ENCODE results near the gene MINK1. TPM values are rescaled to one million over a fixed set of nuclear protein-coding genes. Genes with fewer than 3 reads are reported as not detected.
A peak's percentile ranks its signal among the peaks of the same experiment; 100 is the strongest.

MINK1 gene
- total and polyA plus RNA-seq, 2 of the 8 experiments (the other 6 are each of a cell fraction or from before 2014, with no cell fraction given), result 26.9 to 77.7 TPM

- Histone ChIP-seq H3K79me2 (ENCODE audit: control insufficient read depth in 1 of 2, insufficient read depth in 2 of 2, low read length in 2 of 2) (no peaks in the 10 kb centered on the region), H3K23ac (ENCODE audit: insufficient read length) (no peak overlapping the region), H3K4me2 (ENCODE audit: insufficient read depth in 1 of 2, low read depth in 2 of 2, low read length in 2 of 2) (peak overlapping the region; percentile 51 to 73), H4K5ac (ENCODE audit: insufficient read length, low read depth, low read length) (no peak overlapping the region), H3K36me3 (ENCODE audit: control insufficient read depth in 2 of 4, insufficient read depth in 4 of 4, low read length in 3 of 4) (peaks cover 0 to 5% (median 1%) of the 10 kb centered on the region in 4 experiments; a peak in 2 of 8 replicates), H2BK15ac (ENCODE audit: low read length) (no peak overlapping the region), H2AK5ac (ENCODE audit: low read depth, low read length) (no peak overlapping the region), H3K27ac (ENCODE audit: low read depth, low read length) (no peak overlapping the region), H3K4ac (replicated peaks; ENCODE audit: insufficient read length, low read depth, low read length) (no peak overlapping the region), H3K27me3 (replicated peaks in 1 of 4; ENCODE audit: control insufficient read depth in 3 of 4, extremely low read depth in 1 of 4, insufficient read depth in 3 of 4, low read length in 3 of 4) (0 out of 7 replicates have a peak, but pooled peaks cover 0 to 2% (median 0%) of the 10 kb centered on the region in 4 experiments), H3K14ac (ENCODE audit: insufficient read length) (no peak overlapping the region), H3K23me2 (ENCODE audit: low read depth, low read length) (peaks cover 3% of the 10 kb centered on the region; the same call in 1 of the 2 replicates), H3K56ac (replicated peaks; ENCODE audit: insufficient read length, low read depth, low read length) (no peak overlapping the region), H2BK120ac (replicated peaks; ENCODE audit: low read depth, low read length) (no peak overlapping the region), H2BK5ac (ENCODE audit: low read depth, low read length) (no peak overlapping the region), H3K9ac (replicated peaks in 1 of 4; ENCODE audit: extremely low read depth in 1 of 4, low read depth in 3 of 4, low read length in 3 of 4) (peak overlapping the region in 1 of 4 experiments; percentile 27; a peak in 1 of 7 replicates), H2BK20ac (ENCODE audit: low read length) (no peak overlapping the region), H4K8ac (ENCODE audit: extremely low read depth, insufficient read depth, low read length) (peak overlapping the region; percentile 11; the same call in 1 of the 2 replicates), H3K18ac (ENCODE audit: extremely low read depth, low read length) (no peak overlapping the region), H2AFZ (ENCODE audit: low read length) (no peak overlapping the region), H4K20me1 (replicated peaks in 1 of 2; ENCODE audit: control insufficient read depth in 1 of 2, insufficient read depth in 2 of 2, low read length in 2 of 2) (peaks cover 0 to 2% of the 10 kb centered on the region in 2 experiments), H3K4me1 (replicated peaks in 1 of 4; ENCODE audit: control insufficient read depth in 3 of 4, insufficient read depth in 4 of 4, low read length in 3 of 4) (peaks cover 0 to 13% (median 4%) of the 10 kb centered on the region in 4 experiments; a peak in 6 of 7 replicates), H3K9me3 (ENCODE audit: insufficient read depth in 2 of 2, low read depth in 1 of 2, low read length in 1 of 2) (no peaks in the 10 kb centered on the region), H3K4me3 (ENCODE audit: extremely low read depth in 1 of 4, insufficient read depth in 2 of 4, low read depth in 3 of 4, low read length in 4 of 4) (peak overlapping the region; percentile 22 to 58 (median 40); a peak in 4 of 8 replicates), H4K91ac (replicated peaks; ENCODE audit: insufficient read length, low read length) (no peak overlapping the region), H3K79me1 (ENCODE audit: low read depth, low read length) (no peaks in the 10 kb centered on the region), H2BK12ac (ENCODE audit: low read depth, low read length) (no peak overlapping the region)
- 79% methylated on average over 37 of the region's 37 CpGs; no CpG with 5 or more reads in 1 of the 2 experiments for WGBS, 2 experiments (ENCODE audit: extremely low coverage in 1 of 2, insufficient coverage in 1 of 2, insufficient read length in 1 of 2, insufficient replicate concordance in 2 of 2, low coverage in 1 of 2, low lambda C conversion rate in 2 of 2, missing lambda C conversion rate in 1 of 2)
- peak; percentile 34 for TF ChIP-seq ASH2L (IDR thresholded peaks at IDR 0.05; ENCODE audit: low read length)
- 0 out of 4 replicates have a peak, but pooled peaks of 1 of the 2 experiments have one; percentile 26 for TF ChIP-seq HDAC2 (IDR thresholded peaks at IDR 0.05; ENCODE audit: borderline replicate concordance in 1 of 2, low read depth in 2 of 2, low read length in 2 of 2)
- 0 out of 3 replicates have a peak, but pooled peaks of 1 of the 2 experiments have one; percentile 17 for TF ChIP-seq POLR2A (IDR thresholded peaks at IDR 0.05; ENCODE audit: control extremely low read depth in 1 of 2, low read depth in 2 of 2, low read length in 2 of 2)
- TF ChIP-seq SIN3A (conservative IDR thresholded peaks at IDR 0.05 in 1 of 2, IDR thresholded peaks at IDR 0.05 in 1 of 2; ENCODE audit: low read depth in 1 of 2, low read length in 2 of 2), result peak in 1 of 2 experiments; percentile 83; a peak in 2 of 4 replicates
- no peak for TF ChIP-seq YY1 (IDR thresholded peaks at IDR 0.05; ENCODE audit: low read depth, low read length)
- no peak for TF ChIP-seq TBP (IDR thresholded peaks at IDR 0.05; ENCODE audit: low read depth, low read length)
- ChIA-PET POLR2A (ENCODE audit: partially characterized antibody) (interaction anchor here (0.9 to 6.4 kb wide), 7 partner anchors 32 to 191 kb away, joined by 3 to 49 read pairs (median 5); partner anchors contain the start of genes ARRB2, PFN1, PLD2 and RNF167), CTCF (ENCODE audit: partially characterized antibody) (interaction anchor here (0.7 to 4.4 kb wide), 5 partner anchors 12 to 187 kb away, joined by 3 to 23 read pairs (median 3); no protein-coding TSS in a partner anchor)
- FAIRE-seq (no peak), DNase-seq (ENCODE audit: low read depth in 1 of 2, low spot score in 2 of 2) (no peak)
Measured at GRCh38 chr17:4901108-4901647, 68.0 kb downstream of the MINK1 start.
